CD14-positive monocyte (primary cell): ENCODE results near the gene TNFRSF6B. TPM values are rescaled to one million over a fixed set of nuclear protein-coding genes. Genes with fewer than 3 reads are reported as not detected.
"Not testable (repeated sequence)": the region's sequence is repeated elsewhere in the genome, so short reads cannot be mapped to it uniquely, and the experiment has no call there.

ENCODE experiments used
- DNase-seq, 3 donors: peaks; one replicate each; pipeline ENCODE4 v3.0.0-alpha.2; 2011 to 2022
- H2AFZ ChIP-seq: 2 replicates; pipeline ENCODE4 v1.6.0; 2012; ENCODE audit warnings: mild to moderate bottlenecking, low read depth, low read length, inconsistent platforms; ENCODE audit not compliant: insufficient read depth, poor library complexity, severe bottlenecking
- H3K27ac ChIP-seq, 2 donors: 1 replicate in 1 of 2; 2 replicates in 1 of 2; pipeline ENCODE4 v1.5.1; 2012 to 2013; ENCODE audit warnings: low read length in 2 of 2, control low read depth in 1 of 2, inconsistent platforms in 1 of 2, low read depth in 1 of 2, mild to moderate bottlenecking in 1 of 2
- H3K27me3 ChIP-seq, 2 donors: one replicate each; pipeline versions ENCODE4 v1.6.0 to v1.6.1; 2011 to 2013; ENCODE audit warnings: low read length in 2 of 2; ENCODE audit not compliant: control insufficient read depth in 2 of 2, insufficient read depth in 2 of 2
- H3K36me3 ChIP-seq, 2 donors: replicated peaks in 1 of 2; 1 replicate in 1 of 2; 2 replicates in 1 of 2; pipeline versions ENCODE4 v1.5.1 to v1.6.1; 2012 to 2013; ENCODE audit warnings: low read length in 2 of 2, control low read depth in 1 of 2, inconsistent platforms in 1 of 2, mild to moderate bottlenecking in 1 of 2; ENCODE audit not compliant: insufficient read depth in 2 of 2, control insufficient read depth in 1 of 2
- H3K4me1 ChIP-seq, 2 donors: 1 replicate in 1 of 2; 2 replicates in 1 of 2; pipeline versions ENCODE4 v1.5.1 to v1.6.1; 2012 to 2013; ENCODE audit warnings: low read length in 2 of 2, control low read depth in 1 of 2, inconsistent platforms in 1 of 2, mild to moderate bottlenecking in 1 of 2, moderate library complexity in 1 of 2; ENCODE audit not compliant: insufficient read depth in 2 of 2, control insufficient read depth in 1 of 2
- H3K4me2 ChIP-seq: replicated peaks from 2 replicates; pipeline ENCODE3; 2012; ENCODE audit warnings: low read length, moderate library complexity, mild to moderate bottlenecking; ENCODE audit not compliant: poor library complexity, severe bottlenecking; ENCODE audit errors: extremely low read depth
- H3K4me3 ChIP-seq, 3 experiments: fragments of 200-600 bp in 1 of 3; sonication (generic) in 1 of 3; replicated peaks in 1 of 3; 1 replicate in 2 of 3; 2 replicates in 1 of 3; pipeline ENCODE4 v1.5.1; 2011 to 2013; ENCODE audit warnings: low read length in 3 of 3, mild to moderate bottlenecking in 3 of 3, control low read depth in 2 of 3, low read depth in 2 of 3, inconsistent platforms in 1 of 3, moderate library complexity in 1 of 3
- H3K79me2 ChIP-seq: 2 replicates; pipeline ENCODE4 v1.6.0; 2012; ENCODE audit warnings: mild to moderate bottlenecking, control low read depth, inconsistent platforms, low read length, moderate library complexity; ENCODE audit not compliant: insufficient read depth
- H3K9ac ChIP-seq: 2 replicates; pipeline ENCODE4 v1.6.0; 2017; ENCODE audit warnings: low read length, mild to moderate bottlenecking; ENCODE audit not compliant: insufficient read depth, poor library complexity, severe bottlenecking
- H3K9me3 ChIP-seq, 2 donors: replicated peaks in 1 of 2; 1 replicate in 1 of 2; 2 replicates in 1 of 2; pipeline versions ENCODE4 v1.5.1 to v1.6.1; 2012 to 2013; ENCODE audit warnings: low read length in 2 of 2, control low read depth in 1 of 2; ENCODE audit not compliant: control insufficient read depth in 1 of 2, insufficient read depth in 1 of 2
- H4K20me1 ChIP-seq: 2 replicates; pipeline ENCODE4 v1.6.0; 2012; ENCODE audit warnings: mild to moderate bottlenecking, low read length, control low read depth, moderate library complexity; ENCODE audit not compliant: insufficient read depth
- H3K27ac Mint-ChIP-seq, 7 donors: one replicate each; pipeline ENCODE4 v1.8.0; 2020; ENCODE audit warnings: mild to moderate bottlenecking in 7 of 7, mixed read lengths in 7 of 7, moderate library complexity in 6 of 7, inconsistent platforms in 2 of 7
- H3K27me3 Mint-ChIP-seq, 3 donors: one replicate each; pipeline ENCODE4 v1.8.0; 2021 to 2022; ENCODE audit warnings: low read depth in 3 of 3, mild to moderate bottlenecking in 3 of 3, mixed read lengths in 3 of 3, moderate library complexity in 3 of 3, inconsistent platforms in 1 of 3
- H3K36me3 Mint-ChIP-seq, 2 donors: one replicate each; pipeline ENCODE4 v1.8.0; 2020; ENCODE audit warnings: mixed read lengths in 2 of 2, inconsistent platforms in 1 of 2, mild to moderate bottlenecking in 1 of 2
- H3K4me1 Mint-ChIP-seq: one replicate; pipeline ENCODE4 v1.8.0; 2020; ENCODE audit warnings: mild to moderate bottlenecking, mixed read lengths
- H3K4me3 Mint-ChIP-seq, 2 donors: one replicate each; pipeline ENCODE4 v1.8.0; 2020; ENCODE audit warnings: mild to moderate bottlenecking in 2 of 2, mixed read lengths in 2 of 2, moderate library complexity in 1 of 2
- H3K9me3 Mint-ChIP-seq, 7 donors: one replicate each; pipeline ENCODE4 v1.8.0; 2020 to 2022; ENCODE audit warnings: mixed read lengths in 7 of 7, mild to moderate bottlenecking in 6 of 7, moderate library complexity in 6 of 7, inconsistent platforms in 2 of 7
- CTCF ChIP-seq: fragments of 200-600 bp; IDR thresholded peaks from one replicate; pipeline ENCODE4 v1.8.0; 2022; ENCODE audit warnings: antibody characterized with exemption, mild to moderate bottlenecking
- WGBS: methylation state at CpG from one replicate; pipeline ENCODE4 v1.1.5; 2013; ENCODE audit warnings: missing lambda C conversion rate; ENCODE audit not compliant: insufficient coverage; 5-methylcytosine and 5-hydroxymethylcytosine counted together
- intact Hi-C, 2 donors: fragments of 100-400 bp; cut with micrococcal nuclease; formaldehyde crosslinking; loops; one replicate each; pipeline versions ENCODE4 v1.15.0 to v1.15.1; 2023
- polyA plus RNA-seq, 3 donors: library from polyadenylated mRNA; depleted of rRNA in 1 of 3; unstranded in 2 of 3; stranded (reverse) in 1 of 3; fragments of 300-500 nt in 2 of 3; fragments of >200 nt in 1 of 3; fragmentation: Illumina TruSeq in 2 of 3; gene quantifications; 1 replicate in 2 of 3; 2 replicates in 1 of 3; pipeline ENCODE4 v1.2.3, GENCODE V29; 2012 to 2021

TNFRSF6B gene
- polyA plus RNA-seq, 3 donors = 6.5 TPM; not detected in 2

DNA sequence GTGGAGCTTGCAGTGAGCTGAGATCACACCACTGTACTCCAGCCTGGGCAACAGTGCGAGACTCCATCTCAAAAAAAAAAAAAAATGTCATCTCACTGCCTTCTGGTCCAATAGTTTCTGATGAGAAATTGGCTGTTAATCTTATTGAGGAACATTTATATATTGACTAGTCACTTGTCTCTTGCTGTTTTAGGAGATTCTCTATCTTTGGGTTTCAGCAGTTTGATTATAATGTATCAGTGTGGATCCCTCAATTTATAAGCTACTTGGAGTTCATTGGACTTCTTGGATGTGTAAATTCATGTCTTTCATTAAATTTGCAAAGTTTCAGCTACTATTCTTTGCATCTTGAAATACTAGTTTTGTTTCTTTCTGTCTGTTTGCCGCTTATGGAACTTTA, 22.5 kb downstream of the TNFRSF6B start:
- Histone ChIP-seq H4K20me1 (peaks cover 78% of the 10 kb centered on the region), H3K79me2 (peaks cover 73% of the 10 kb centered on the region), H2AFZ (no peak overlapping the region), H3K4me3 (no peak overlapping the region), H3K9me3 (peaks cover 14 to 24% of the 10 kb centered on the region in 2 donors), H3K36me3 (peaks cover 36 to 89% of the 10 kb centered on the region in 2 donors), H3K9ac (no peak overlapping the region), H3K4me1 (no peaks in the 10 kb centered on the region), H3K4me2 (no peak overlapping the region), H3K27me3 (no peaks in the 10 kb centered on the region), H3K27ac (no peak overlapping the region)
- Mint-ChIP-seq H3K9me3 (peaks cover 14 to 32% (median 29%) of the 10 kb centered on the region in 7 donors), H3K27ac (peak overlapping the region in 1 of 7 donors; percentile 3), H3K4me3 (no peak overlapping the region), H3K27me3 (peaks cover 0 to 1% (median 0%) of the 10 kb centered on the region in 3 donors), H3K4me1 (no peaks in the 10 kb centered on the region), H3K36me3 (peaks cover 63 to 94% of the 10 kb centered on the region in 2 donors)
- 93% methylated on average over 2 of the region's 2 CpGs for WGBS
- no peak for TF ChIP-seq CTCF
- intact Hi-C loops = no loop called here
- DNase-seq = no peak

DNA sequence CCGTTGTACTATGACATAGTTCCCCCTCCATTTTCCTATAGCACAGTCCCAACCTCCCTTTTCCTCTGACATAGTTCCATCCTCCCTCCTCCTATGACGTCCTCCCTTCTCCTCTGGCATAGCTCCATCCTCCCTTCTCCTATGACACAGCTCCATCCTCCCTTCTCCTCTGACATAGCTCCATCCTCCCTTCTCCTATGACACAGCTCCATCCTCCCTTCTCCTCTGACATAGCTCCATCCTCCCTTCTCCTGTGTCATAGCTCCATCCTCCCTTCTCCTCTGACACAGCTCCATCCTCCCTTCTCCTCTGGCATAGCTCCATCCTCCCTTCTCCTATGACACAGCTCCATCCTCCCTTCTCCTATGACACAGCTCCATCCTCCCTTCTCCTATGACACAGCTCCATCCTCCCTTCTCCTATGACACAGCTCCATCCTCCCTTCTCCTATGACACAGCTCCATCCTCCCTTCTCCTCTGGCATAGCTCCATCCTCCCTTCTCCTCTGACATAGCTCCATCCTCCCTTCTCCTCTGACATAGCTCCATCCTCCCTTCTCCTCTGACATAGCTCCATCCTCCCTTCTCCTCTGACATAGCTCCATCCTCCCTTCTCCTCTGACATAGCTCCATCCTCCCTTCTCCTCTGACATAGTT, 26.6 kb downstream of the TNFRSF6B start:
- DNase-seq, H3K4me3 Mint-ChIP-seq, H3K27ac ChIP-seq, H2AFZ ChIP-seq, intact Hi-C loops, H3K9ac ChIP-seq, H3K4me3 ChIP-seq, H3K27me3 ChIP-seq, H3K27ac Mint-ChIP-seq, H3K4me2 ChIP-seq, H3K4me1 ChIP-seq, H3K27me3 Mint-ChIP-seq: not testable (repeated sequence)
- H3K9me3 ChIP-seq = peaks cover 17 to 23% of the 10 kb centered on the region in 2 donors
- peaks cover 38 to 81% of the 10 kb centered on the region in 2 donors for H3K36me3 ChIP-seq
- peaks cover 68% of the 10 kb centered on the region for H4K20me1 ChIP-seq
- Mint-ChIP-seq H3K9me3 (peaks cover 19 to 31% (median 25%) of the 10 kb centered on the region in 7 donors), H3K4me1 (peaks cover 10% of the 10 kb centered on the region), H3K36me3 (peaks cover 55 to 90% of the 10 kb centered on the region in 2 donors)
- WGBS = 97% methylated on average over 2 of the region's 2 CpGs
- H3K79me2 ChIP-seq = peaks cover 54% of the 10 kb centered on the region

- peaks cover 40% of the 10 kb centered on the region for H3K79me2 ChIP-seq
- H3K4me3 Mint-ChIP-seq, DNase-seq, H3K4me2 ChIP-seq, H3K9me3 Mint-ChIP-seq, H2AFZ ChIP-seq, intact Hi-C loops, H3K9me3 ChIP-seq, H3K27me3 Mint-ChIP-seq, H3K27ac ChIP-seq, H3K27me3 ChIP-seq, H3K4me3 ChIP-seq, H3K9ac ChIP-seq: not testable (repeated sequence)
- H3K4me1 Mint-ChIP-seq = peaks cover 21% of the 10 kb centered on the region
- peaks cover 42 to 51% of the 10 kb centered on the region in 2 donors for H3K36me3 Mint-ChIP-seq
- H4K20me1 ChIP-seq = peaks cover 95% of the 10 kb centered on the region
- H3K27ac Mint-ChIP-seq = peak overlapping the region in 1 of 7 donors; percentile 81
- H3K4me1 ChIP-seq = peaks cover 0 to 11% of the 10 kb centered on the region in 2 donors
- WGBS = 67% methylated on average over 16 of the region's 18 CpGs
- peaks cover 36 to 79% of the 10 kb centered on the region in 2 donors for H3K36me3 ChIP-seq
Observed at GRCh38 chr20:63730189-63730733, 33.8 kb downstream of the TNFRSF6B start.
